CD4-positive, alpha-beta T cell (primary cell): ENCODE results near the gene ANXA6. TPM values are rescaled to one million over a fixed set of nuclear protein-coding genes. Genes with fewer than 3 reads are reported as not detected.
A peak's percentile ranks its signal among the peaks of the same experiment; 100 is the strongest.

Experiments used
- ATAC-seq: fragments of 200-7000 bp; cut with Tn5 transposase; one replicate; pipeline ENCODE4 v1.10.0; 2022; ENCODE audit warnings: mild to moderate bottlenecking; ENCODE audit not compliant: poor library complexity
- CTCF ChIA-PET: fragments of 350-600 bp; sonication (Branson Sonifier 250); formaldehyde crosslinking; loops from one replicate; lab custom pipeline; 2021; ENCODE audit warnings: antibody characterized with exemption, inconsistent platforms; lab: Charles Lee
- POLR2A ChIA-PET: fragments of 350-600 bp; sonication (Branson Sonifier 250); formaldehyde crosslinking; loops from one replicate; lab custom pipeline; 2021; ENCODE audit warnings: antibody characterized with exemption, inconsistent platforms; lab: Charles Lee
- DNase-seq, 14 experiments: peaks; one replicate each; pipeline ENCODE4 v3.0.0-alpha.2; 2013 to 2020; ENCODE audit warnings: mixed read lengths in 2 of 14
- H3K27ac ChIP-seq, 2 donors: one replicate each; pipeline versions ENCODE4 v1.5.1 to v1.7.0; 2013; ENCODE audit warnings: low read length in 2 of 2, low read depth in 1 of 2, mild to moderate bottlenecking in 1 of 2
- H3K27me3 ChIP-seq, 2 experiments: 1 replicate in 1 of 2; 2 replicates in 1 of 2; pipeline versions ENCODE4 v1.6.1 to v1.7.0; 2013; ENCODE audit warnings: low read length in 2 of 2, control low read depth in 1 of 2, mild to moderate bottlenecking in 1 of 2, moderate library complexity in 1 of 2; ENCODE audit not compliant: insufficient read depth in 2 of 2, control insufficient read depth in 1 of 2
- H3K36me3 ChIP-seq: one replicate; pipeline ENCODE4 v1.6.1; 2013; ENCODE audit warnings: low read length, control low read depth; ENCODE audit not compliant: insufficient read depth
- H3K4me1 ChIP-seq: one replicate; pipeline ENCODE4 v1.6.1; 2013; ENCODE audit warnings: low read length, control low read depth; ENCODE audit not compliant: insufficient read depth
- H3K4me3 ChIP-seq: one replicate; pipeline ENCODE4 v1.5.1; 2013; ENCODE audit warnings: mild to moderate bottlenecking, low read length, moderate library complexity
- H3K9me3 ChIP-seq, 2 experiments: 1 replicate in 1 of 2; 2 replicates in 1 of 2; pipeline versions ENCODE4 v1.6.1 to v1.7.0; 2013; ENCODE audit warnings: low read length in 2 of 2, mild to moderate bottlenecking in 2 of 2, control low read depth in 1 of 2, moderate library complexity in 1 of 2; ENCODE audit not compliant: control insufficient read depth in 1 of 2, insufficient read depth in 1 of 2
- H3K27ac Mint-ChIP-seq: one replicate; pipeline ENCODE4 v1.8.0; 2020; ENCODE audit warnings: mixed read lengths
- H3K27me3 Mint-ChIP-seq: one replicate; pipeline ENCODE4 v1.8.0; 2021; ENCODE audit warnings: mixed read lengths
- H3K36me3 Mint-ChIP-seq: one replicate; pipeline ENCODE4 v1.8.0; 2021; ENCODE audit warnings: low read depth, mixed read lengths
- H3K4me1 Mint-ChIP-seq: one replicate; pipeline ENCODE4 v1.8.0; 2021; ENCODE audit warnings: low read depth, mixed read lengths
- H3K4me3 Mint-ChIP-seq: one replicate; pipeline ENCODE4 v1.8.0; 2020; ENCODE audit warnings: mild to moderate bottlenecking, mixed read lengths
- H3K9me3 Mint-ChIP-seq: one replicate; pipeline ENCODE4 v1.8.0; 2020; ENCODE audit warnings: mixed read lengths
- intact Hi-C, 2 experiments: fragments of 100-400 bp; cut with DNase I in 1 of 2; cut with micrococcal nuclease in 1 of 2; formaldehyde crosslinking; loops; one replicate each; pipeline versions ENCODE4 v1.15.1 to v1.9.0; 2023 to 2025; cut with DNase I, micrococcal nuclease
- total RNA-seq, 174 experiments: library from RNA in 2 of 174; stranded (reverse) in 2 of 174; gene quantifications; one replicate each; pipeline ENCODE4 v1.2.3 and lab custom pipeline; 2021 to 2026
- TF ChIP-seq, protein P1 (sequence below): fragments of 200-600 bp; IDR thresholded peaks from one replicate; pipeline ENCODE4 v1.8.0; 2022; ENCODE audit warnings: antibody characterized with exemption, mild to moderate bottlenecking

Gene ANXA6
- total RNA-seq, 2 experiments from 2014 or later, result 108 to 130 TPM

DNA sequence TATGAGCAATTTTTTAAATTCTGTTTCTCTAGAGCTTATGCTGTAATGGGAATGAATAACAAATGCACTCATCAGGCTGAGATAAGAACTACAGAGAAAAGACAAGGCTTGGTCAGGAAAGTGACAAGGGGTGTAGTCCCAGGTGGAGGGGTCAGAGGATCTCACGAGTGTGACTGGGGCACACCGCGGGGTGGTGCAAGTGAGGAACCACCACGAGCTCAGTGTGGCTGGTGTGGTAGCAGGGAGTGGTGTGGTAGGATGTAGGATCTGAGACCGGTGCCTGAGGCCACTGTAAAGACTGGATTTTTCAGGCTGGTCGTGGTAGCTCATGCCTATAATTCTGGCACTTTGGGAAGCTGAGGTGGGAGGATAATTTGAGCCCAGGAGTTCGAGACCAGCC, 9.0 kb downstream of the ANXA6 start:
- Histone ChIP-seq H3K36me3 (peaks cover 49% of the 10 kb centered on the region), H3K27me3 (no peaks in the 10 kb centered on the region), H3K4me1 (peaks cover 100% of the 10 kb centered on the region), H3K9me3 (no peaks in the 10 kb centered on the region), H3K4me3 (peak overlapping the region; percentile 12), H3K27ac (peak overlapping the region; percentile 89 to 91)
- intact Hi-C loops, result no loop called here
- DNase-seq (peak in 5 of 14 experiments; percentile 27 to 50 (median 43)), ATAC-seq (no peak)
- H3K4me3 Mint-ChIP-seq, result peak overlapping the region; percentile 64
- TF ChIP-seq, protein P1, sequence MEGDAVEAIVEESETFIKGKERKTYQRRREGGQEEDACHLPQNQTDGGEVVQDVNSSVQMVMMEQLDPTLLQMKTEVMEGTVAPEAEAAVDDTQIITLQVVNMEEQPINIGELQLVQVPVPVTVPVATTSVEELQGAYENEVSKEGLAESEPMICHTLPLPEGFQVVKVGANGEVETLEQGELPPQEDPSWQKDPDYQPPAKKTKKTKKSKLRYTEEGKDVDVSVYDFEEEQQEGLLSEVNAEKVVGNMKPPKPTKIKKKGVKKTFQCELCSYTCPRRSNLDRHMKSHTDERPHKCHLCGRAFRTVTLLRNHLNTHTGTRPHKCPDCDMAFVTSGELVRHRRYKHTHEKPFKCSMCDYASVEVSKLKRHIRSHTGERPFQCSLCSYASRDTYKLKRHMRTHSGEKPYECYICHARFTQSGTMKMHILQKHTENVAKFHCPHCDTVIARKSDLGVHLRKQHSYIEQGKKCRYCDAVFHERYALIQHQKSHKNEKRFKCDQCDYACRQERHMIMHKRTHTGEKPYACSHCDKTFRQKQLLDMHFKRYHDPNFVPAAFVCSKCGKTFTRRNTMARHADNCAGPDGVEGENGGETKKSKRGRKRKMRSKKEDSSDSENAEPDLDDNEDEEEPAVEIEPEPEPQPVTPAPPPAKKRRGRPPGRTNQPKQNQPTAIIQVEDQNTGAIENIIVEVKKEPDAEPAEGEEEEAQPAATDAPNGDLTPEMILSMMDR, result no peak
- ChIA-PET CTCF (interaction anchor here (0.8 to 4.5 kb wide), 5 partner anchors 8 to 23 kb away, joined by 3 to 34 read pairs (median 7); partner anchors contain the start of gene ANXA6), POLR2A (interaction anchor here (0.6 to 3.7 kb wide), 7 partner anchors 9 to 691 kb away, joined by 3 to 41 read pairs (median 4); partner anchors contain the start of genes ANXA6 and CCDC69)
- H3K27me3 Mint-ChIP-seq, result no peaks in the 10 kb centered on the region
- H3K27ac Mint-ChIP-seq, result peak overlapping the region; percentile 91
- peaks cover 95% of the 10 kb centered on the region for H3K4me1 Mint-ChIP-seq
- peaks cover 61% of the 10 kb centered on the region for H3K36me3 Mint-ChIP-seq
- H3K9me3 Mint-ChIP-seq, result no peaks in the 10 kb centered on the region

DNA sequence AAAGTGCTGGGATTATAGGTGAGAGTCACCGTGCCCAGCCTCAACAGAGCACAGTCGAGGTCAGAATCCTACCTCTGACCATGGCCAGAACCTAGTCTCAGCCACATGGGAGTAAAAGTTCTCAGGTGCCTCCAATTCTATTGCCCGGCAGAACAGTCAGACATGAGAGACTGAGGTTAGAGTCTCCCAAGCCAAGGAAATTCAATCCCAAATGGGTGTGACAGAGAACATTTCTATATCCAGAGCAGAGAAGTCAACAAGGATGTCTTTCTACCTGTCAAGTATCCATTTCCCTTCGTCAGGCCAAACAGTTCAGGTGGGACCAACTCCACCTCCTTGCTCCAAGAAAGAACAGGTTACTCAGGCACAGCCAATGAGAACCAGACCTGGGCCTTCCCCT, 10.5 kb downstream of the ANXA6 start:
- POLR2A ChIA-PET, result interaction anchor here (0.8 kb wide), 1 partner anchor 15 kb away, joined by 3 read pairs; no protein-coding TSS in a partner anchor
- Mint-ChIP-seq H3K36me3 (peaks cover 63% of the 10 kb centered on the region), H3K9me3 (no peaks in the 10 kb centered on the region), H3K27me3 (no peaks in the 10 kb centered on the region), H3K4me1 (peaks cover 95% of the 10 kb centered on the region), H3K4me3 (no peak overlapping the region), H3K27ac (peak overlapping the region; percentile 91)
- H3K27ac ChIP-seq, result peak overlapping the region; percentile 89 to 91
- no peak overlapping the region for H3K4me3 ChIP-seq
- DNase-seq (no peak), ATAC-seq (no peak)
- CTCF ChIA-PET, result interaction anchor here (2.0 to 4.5 kb wide), 3 partner anchors 11 to 21 kb away, joined by 7 to 34 read pairs (median 14); partner anchors contain the start of gene ANXA6
- intact Hi-C loops, result no loop called here
- peaks cover 58% of the 10 kb centered on the region for H3K36me3 ChIP-seq
- H3K27me3 ChIP-seq, result no peaks in the 10 kb centered on the region
- H3K4me1 ChIP-seq, result peaks cover 100% of the 10 kb centered on the region
- H3K9me3 ChIP-seq, result no peaks in the 10 kb centered on the region
- TF ChIP-seq, protein P1, result no peak

DNA sequence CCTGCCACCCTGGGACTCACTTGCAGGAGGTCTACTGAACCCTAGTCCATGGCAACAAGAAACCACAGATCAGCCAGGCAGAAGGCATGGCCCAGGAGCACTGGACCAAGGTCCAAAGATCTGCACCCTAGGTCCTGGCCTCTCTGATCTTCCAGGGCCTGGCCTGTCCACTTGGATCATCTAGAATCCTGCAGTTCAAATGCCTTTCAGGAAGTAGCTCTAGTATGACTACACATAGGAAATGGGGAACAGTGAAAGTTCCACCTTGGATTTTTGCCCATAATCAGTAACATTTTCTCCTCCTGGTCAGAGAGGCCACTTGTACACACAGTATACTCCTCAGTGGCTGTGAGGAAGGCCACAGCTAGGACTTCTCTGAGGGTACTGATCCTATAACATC, 11.5 kb downstream of the ANXA6 start:
- peaks cover 60% of the 10 kb centered on the region for H3K36me3 ChIP-seq
- peaks cover 71% of the 10 kb centered on the region for H3K36me3 Mint-ChIP-seq
- H3K4me3 Mint-ChIP-seq, result peak overlapping the region; percentile 49
- ChIA-PET POLR2A (interaction anchor here (1.0 to 7.8 kb wide), 3 partner anchors 9 to 106 kb away, joined by 3 to 71 read pairs (median 4); partner anchors contain the start of genes ANXA6 and GM2A), CTCF (interaction anchor here (1.5 to 3.4 kb wide), 2 partner anchors 19 to 20 kb away, joined by 3 to 13 read pairs; no protein-coding TSS in a partner anchor)
- H3K4me1 Mint-ChIP-seq, result peaks cover 95% of the 10 kb centered on the region
- H3K9me3 ChIP-seq, result no peaks in the 10 kb centered on the region
- no peaks in the 10 kb centered on the region for H3K27me3 ChIP-seq
- H3K4me3 ChIP-seq, result no peak overlapping the region
- no peaks in the 10 kb centered on the region for H3K27me3 Mint-ChIP-seq
- no peaks in the 10 kb centered on the region for H3K9me3 Mint-ChIP-seq
- peak overlapping the region; percentile 91 for H3K27ac Mint-ChIP-seq
- TF ChIP-seq, protein P1, result no peak
- intact Hi-C loops, result no loop called here
- DNase-seq (no peak), ATAC-seq (no peak)
- H3K27ac ChIP-seq, result peak overlapping the region; percentile 89 to 91
- peaks cover 100% of the 10 kb centered on the region for H3K4me1 ChIP-seq
